ENCODE results near the gene ATP23.

Gene ATP23, protein sequence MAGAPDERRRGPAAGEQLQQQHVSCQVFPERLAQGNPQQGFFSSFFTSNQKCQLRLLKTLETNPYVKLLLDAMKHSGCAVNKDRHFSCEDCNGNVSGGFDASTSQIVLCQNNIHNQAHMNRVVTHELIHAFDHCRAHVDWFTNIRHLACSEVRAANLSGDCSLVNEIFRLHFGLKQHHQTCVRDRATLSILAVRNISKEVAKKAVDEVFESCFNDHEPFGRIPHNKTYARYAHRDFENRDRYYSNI

DNA sequence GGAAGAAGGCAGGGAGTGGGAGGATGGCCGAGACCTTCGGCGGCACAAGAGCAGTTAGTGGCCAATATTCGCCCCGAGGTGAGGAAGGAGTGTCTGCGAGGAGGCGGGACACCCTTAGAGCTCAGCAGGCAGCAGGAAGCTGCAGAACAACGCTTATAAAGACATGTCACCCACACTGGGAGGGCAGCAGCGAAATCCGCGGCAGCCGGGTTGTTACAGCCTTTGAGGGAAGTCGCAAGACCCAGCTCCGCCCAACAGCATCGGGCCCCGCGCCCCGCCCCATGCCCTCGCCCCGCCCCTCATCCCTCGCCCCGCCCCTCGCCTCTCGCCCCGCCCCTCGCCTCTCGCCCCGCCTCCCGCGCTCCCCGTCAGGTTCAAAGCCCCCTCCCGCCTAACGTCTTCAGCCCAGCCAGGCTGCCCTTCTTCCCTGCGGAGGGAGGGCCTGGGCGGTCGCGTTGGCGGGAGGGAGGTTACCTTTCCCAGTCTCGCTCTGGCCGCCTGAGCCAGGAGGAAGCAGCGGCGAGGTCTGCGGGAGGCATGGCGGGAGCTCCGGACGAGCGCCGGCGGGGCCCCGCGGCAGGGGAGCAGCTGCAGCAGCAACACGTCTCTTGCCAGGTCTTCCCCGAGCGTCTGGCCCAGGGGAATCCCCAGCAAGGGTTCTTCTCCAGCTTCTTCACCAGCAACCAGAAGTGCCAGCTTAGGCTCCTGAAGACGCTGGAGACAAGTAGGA lies at the start of gene ATP23:
ATP23 (plus strand) TSS at position 403 of the 730 bp plus-strand sequence; CDS start at position 538, 135 bp downstream.
- peak; percentile 95 for ATAC-seq
- Mint-ChIP-seq H3K36me3 (peaks cover 4% of the 10 kb centered on the region), H3K27ac (peak within 1 kb of the TSS; percentile 91), H3K4me1 (peaks cover 34% of the 10 kb centered on the region), H3K4me3 (peak within 1 kb of the TSS; percentile 79), H3K9me3 (no peaks in the 10 kb centered on the region)
- DNase-seq (ENCODE audit: low spot score in 2 of 2) = peak; percentile 78 to 94

DNA sequence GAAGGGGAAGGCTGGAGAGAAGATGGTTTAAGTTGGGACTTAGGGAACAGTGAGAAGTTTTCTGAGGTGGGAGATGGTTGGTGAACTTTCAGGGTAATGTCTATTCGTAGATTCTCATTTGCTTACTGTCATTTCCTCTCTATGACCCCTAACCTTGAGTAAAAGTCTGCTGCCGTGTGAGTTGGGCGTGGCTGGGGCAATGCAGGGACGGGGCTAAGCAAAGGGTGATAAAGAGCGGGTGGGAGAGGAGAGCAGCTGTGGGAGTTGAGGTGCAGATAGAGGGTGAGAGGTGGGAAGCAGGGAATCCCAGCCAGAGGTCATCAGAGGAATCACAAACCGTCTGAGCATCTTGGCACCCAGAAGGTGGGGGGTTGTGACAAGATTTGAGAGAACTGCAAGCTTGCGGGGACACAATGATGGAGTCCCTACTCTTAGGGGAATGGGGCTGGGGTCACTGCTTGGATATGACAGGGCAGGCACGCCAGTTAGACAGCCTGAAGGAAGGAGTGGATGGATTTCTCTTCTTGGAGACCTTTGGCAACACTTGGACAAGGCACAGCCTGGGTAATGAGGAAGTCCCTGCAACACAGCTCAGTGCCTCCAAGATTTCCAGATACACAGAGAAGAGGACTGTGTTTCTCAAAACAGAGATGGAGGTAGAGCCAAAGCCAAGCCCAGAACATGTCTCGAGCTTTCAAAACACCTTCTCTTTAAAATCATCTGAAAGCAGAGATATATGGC lies 49.0 kb upstream of the ATP23 start:
- Mint-ChIP-seq H3K9me3 (no peaks in the 10 kb centered on the region), H3K27ac (no peak overlapping the region), H3K36me3 (no peaks in the 10 kb centered on the region), H3K4me1 (peaks cover 24% of the 10 kb centered on the region), H3K4me3 (no peak overlapping the region)
- ATAC-seq (no peak), DNase-seq (ENCODE audit: low spot score in 2 of 2) (no peak)

DNA sequence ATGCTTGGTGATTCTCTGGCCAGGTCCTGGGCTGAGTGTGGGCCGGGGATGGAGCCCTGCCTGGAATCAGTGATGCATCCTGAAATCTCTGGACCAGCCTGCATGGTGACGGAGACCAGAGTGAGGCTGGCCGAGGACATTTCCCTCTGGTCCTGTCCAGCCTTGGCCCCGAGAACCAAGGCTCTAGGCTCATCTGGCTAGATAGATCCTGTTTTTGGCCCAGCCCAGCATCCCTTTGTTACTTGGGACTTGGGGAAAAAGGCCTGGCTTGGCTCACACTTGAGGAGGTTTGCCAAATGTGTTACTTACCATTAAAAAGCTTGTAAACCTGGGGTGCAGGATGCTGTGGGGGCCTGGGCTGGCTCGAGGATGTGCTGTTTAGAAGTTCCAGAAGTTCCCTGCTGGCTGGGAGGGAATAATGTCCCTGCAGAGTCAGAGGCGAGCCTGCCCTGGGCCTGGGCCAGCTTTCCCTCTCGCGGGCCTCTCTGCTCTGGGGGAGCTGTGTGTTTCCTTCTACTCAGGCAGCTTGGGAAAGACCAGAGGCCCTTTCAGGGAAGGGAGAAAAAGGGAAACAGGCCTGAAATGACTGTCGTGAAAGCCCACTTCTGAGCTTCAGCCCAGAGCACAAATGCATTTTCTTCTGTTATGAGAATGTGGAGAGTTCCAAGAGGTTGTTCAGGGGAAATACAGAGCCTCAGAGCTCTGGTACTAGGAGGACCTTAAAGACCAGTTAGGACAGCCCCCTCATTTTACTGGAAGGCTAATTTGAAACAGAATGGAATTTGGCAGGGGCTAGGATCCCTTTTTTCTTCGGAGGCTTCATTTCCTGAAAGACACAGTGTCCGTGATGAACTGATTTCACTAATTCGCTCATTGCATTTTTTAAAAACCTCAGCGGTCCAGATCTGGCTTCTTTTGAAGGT lies 47.7 kb upstream of the ATP23 start:
- H3K36me3 Mint-ChIP-seq = no peaks in the 10 kb centered on the region
- H3K9me3 Mint-ChIP-seq = no peaks in the 10 kb centered on the region
- no peak overlapping the region for H3K4me3 Mint-ChIP-seq
- H3K27ac Mint-ChIP-seq = no peak overlapping the region
- DNase-seq (ENCODE audit: low spot score in 2 of 2) (no peak), ATAC-seq (no peak)
- H3K4me1 Mint-ChIP-seq = peaks cover 31% of the 10 kb centered on the region

- no peak overlapping the region for H3K4me3 Mint-ChIP-seq
- H3K36me3 Mint-ChIP-seq = peaks cover 5% of the 10 kb centered on the region
- H3K9me3 Mint-ChIP-seq = no peaks in the 10 kb centered on the region
- peaks cover 39% of the 10 kb centered on the region for H3K4me1 Mint-ChIP-seq
- DNase-seq (ENCODE audit: low spot score in 2 of 2) = no peak
- no peak for ATAC-seq
- H3K27ac Mint-ChIP-seq = no peak overlapping the region
These were observed 46.7 kb upstream of the ATP23 start for GRCh38 chr12:57894399-57895292.

DNA sequence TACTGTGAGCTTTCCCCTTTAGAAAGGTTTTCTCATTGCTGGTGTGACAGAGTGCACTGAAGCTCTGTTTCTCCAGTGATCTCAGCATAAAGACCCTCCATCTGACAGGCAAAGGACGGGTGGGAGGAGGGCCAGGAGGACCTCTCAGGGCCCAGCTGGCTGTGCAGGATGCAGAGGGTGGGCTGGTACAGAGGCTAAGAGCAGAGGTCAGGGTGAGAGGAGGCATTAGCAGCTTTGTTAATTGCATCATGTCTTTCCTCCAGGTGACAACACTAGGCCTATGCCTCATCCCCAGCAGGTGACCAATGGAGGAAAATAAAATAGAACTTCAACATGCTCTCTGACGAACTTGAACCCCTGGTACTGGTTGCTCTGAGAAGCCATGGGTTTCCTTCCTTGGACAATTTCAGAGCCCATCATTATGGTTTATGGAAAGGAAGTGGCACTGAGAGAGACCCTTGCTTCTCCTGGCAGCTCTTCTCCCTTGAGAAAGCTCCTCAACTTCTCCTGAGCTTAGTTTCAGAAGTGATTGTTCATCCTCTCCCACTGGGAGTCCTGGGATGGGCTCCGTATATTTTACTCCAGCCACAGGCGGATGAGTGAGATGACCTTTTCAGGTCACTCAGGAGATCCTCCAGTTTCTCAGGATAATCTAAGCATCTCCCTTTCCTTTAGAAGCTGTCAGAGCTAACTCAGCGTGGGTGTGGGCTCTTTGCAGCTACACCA lies 45.8 kb upstream of the ATP23 start:
- Mint-ChIP-seq H3K4me1 (peaks cover 41% of the 10 kb centered on the region), H3K9me3 (no peaks in the 10 kb centered on the region), H3K27ac (no peak overlapping the region), H3K4me3 (no peak overlapping the region), H3K36me3 (peaks cover 5% of the 10 kb centered on the region)
- DNase-seq (ENCODE audit: low spot score in 2 of 2) = no peak
- ATAC-seq = no peak

DNA sequence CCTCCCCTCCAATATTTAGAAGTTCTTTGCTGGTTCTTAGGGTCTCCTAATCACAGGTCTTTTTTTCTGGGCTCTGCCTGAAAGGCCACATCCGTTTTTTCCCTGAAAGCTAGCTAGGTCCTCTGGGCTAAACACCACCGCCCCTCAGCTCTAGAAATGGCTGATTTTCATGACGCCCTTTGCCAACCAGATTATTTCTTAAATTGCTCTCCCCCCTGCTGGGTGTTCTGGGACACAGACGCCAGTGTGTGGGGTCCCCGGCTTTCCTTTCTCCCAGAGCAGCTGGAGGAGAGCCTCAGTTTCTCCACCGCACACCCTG lies 45.3 kb upstream of the ATP23 start:
- Mint-ChIP-seq H3K36me3 (peaks cover 5% of the 10 kb centered on the region), H3K4me1 (peaks cover 41% of the 10 kb centered on the region), H3K27ac (no peak overlapping the region), H3K9me3 (no peaks in the 10 kb centered on the region), H3K4me3 (no peak overlapping the region)
- DNase-seq (ENCODE audit: low spot score in 2 of 2) (no peak), ATAC-seq (no peak)

GRCh38 chr12:57896434-57897201 lies 44.7 kb upstream of the ATP23 start:
- DNase-seq (ENCODE audit: low spot score in 2 of 2) (no peak), ATAC-seq (no peak)
- H3K36me3 Mint-ChIP-seq = peaks cover 5% of the 10 kb centered on the region
- H3K4me3 Mint-ChIP-seq = peak overlapping the region; percentile 70
- H3K27ac Mint-ChIP-seq = peak overlapping the region; percentile 70
- peaks cover 41% of the 10 kb centered on the region for H3K4me1 Mint-ChIP-seq
- no peaks in the 10 kb centered on the region for H3K9me3 Mint-ChIP-seq

DNA sequence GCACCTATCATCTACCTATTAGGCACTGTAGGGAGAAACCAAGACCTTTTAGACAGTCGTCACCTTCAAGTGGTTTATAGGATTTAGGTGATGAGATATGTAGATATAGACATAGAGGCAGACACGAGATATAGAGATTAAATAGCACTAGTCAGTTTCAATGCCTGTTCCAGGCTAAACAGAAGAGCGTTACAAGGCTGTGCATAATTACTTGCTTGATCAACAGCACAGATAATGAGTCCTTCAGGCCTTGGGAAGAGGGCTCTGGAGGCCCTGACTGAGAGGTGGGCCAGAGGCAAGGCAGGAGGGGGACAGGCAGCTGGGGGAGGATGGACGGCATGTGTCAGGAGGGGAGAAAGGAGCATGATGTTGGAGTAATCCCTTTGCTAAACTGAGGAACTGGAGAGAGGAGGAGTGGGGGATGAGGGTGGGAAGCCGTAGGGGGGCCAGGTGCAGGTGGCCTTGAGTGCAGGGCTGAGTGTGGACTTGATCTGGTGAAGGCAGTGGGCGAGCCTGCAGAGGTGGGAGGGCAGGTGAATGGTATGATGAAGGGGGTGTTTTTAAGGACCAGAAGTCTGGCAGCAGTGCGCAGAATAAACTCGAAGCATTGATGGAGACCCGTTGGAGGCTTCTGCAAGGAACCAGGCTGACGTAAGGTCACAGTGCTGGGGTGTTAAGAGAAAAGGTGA lies 43.9 kb upstream of the ATP23 start:
- DNase-seq (ENCODE audit: low spot score in 2 of 2) (no peak), ATAC-seq (no peak)
- peak overlapping the region; percentile 70 for H3K27ac Mint-ChIP-seq
- H3K36me3 Mint-ChIP-seq = peaks cover 5% of the 10 kb centered on the region
- H3K4me1 Mint-ChIP-seq = peaks cover 41% of the 10 kb centered on the region
- peak overlapping the region; percentile 70 for H3K4me3 Mint-ChIP-seq
- H3K9me3 Mint-ChIP-seq = no peaks in the 10 kb centered on the region

DNA sequence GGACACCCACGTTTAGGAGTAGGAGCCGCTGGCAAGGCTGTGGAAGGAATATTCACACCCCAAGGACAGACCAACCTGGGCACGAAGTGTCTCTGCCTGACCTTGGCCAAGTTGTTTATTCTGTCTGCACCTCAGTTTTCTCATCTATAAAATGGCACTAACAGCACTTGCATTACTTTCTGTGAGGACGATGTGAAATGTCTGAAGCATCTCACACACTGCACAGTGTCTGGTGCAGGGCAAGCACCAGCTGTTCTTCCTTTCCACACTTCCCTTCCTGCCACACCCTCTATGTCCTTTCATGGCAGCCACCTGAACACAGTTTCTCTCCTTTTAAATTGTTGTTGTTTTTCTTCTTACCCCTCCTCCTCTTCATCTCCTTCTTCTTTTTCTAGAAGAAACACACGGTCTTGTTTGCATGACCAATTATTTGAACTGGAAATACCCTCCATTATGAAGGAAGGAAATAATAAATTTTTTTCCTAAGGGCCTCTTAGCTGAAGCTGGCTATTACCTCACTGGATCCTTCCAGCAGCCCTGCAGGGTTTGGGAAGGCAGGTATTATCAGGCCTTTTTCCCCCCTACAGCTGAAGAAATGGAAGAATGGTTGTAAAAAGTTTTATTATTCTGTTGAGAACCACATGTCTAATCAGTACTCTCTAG lies 42.9 kb upstream of the ATP23 start:
- DNase-seq (ENCODE audit: low spot score in 2 of 2) (no peak), ATAC-seq (no peak)
- no peaks in the 10 kb centered on the region for H3K9me3 Mint-ChIP-seq
- peak overlapping the region; percentile 90 for H3K27ac Mint-ChIP-seq
- peaks cover 41% of the 10 kb centered on the region for H3K4me1 Mint-ChIP-seq
- H3K36me3 Mint-ChIP-seq = peaks cover 5% of the 10 kb centered on the region
- H3K4me3 Mint-ChIP-seq = peak overlapping the region; percentile 70

GRCh38 chr12:57899010-57899662 lies 42.2 kb upstream of the ATP23 start:
- Mint-ChIP-seq H3K4me1 (peaks cover 40% of the 10 kb centered on the region), H3K36me3 (peaks cover 5% of the 10 kb centered on the region), H3K27ac (peak overlapping the region; percentile 90), H3K4me3 (peak overlapping the region; percentile 70), H3K9me3 (no peaks in the 10 kb centered on the region)
- DNase-seq (ENCODE audit: low spot score in 2 of 2) (peak; percentile 57 to 91), ATAC-seq (peak; percentile 96)

GRCh38 chr12:57902478-57902969 lies 38.8 kb upstream of the ATP23 start:
- H3K4me3 Mint-ChIP-seq = no peak overlapping the region
- H3K4me1 Mint-ChIP-seq = peaks cover 30% of the 10 kb centered on the region
- DNase-seq (ENCODE audit: low spot score in 2 of 2) = no peak
- H3K9me3 Mint-ChIP-seq = no peaks in the 10 kb centered on the region
- H3K36me3 Mint-ChIP-seq = peaks cover 5% of the 10 kb centered on the region
- ATAC-seq = no peak
- no peak overlapping the region for H3K27ac Mint-ChIP-seq

GRCh38 chr12:57904426-57904825 lies 36.9 kb upstream of the ATP23 start:
- Mint-ChIP-seq H3K9me3 (no peaks in the 10 kb centered on the region), H3K27ac (no peak overlapping the region), H3K4me1 (peaks cover 11% of the 10 kb centered on the region), H3K36me3 (no peaks in the 10 kb centered on the region), H3K4me3 (no peak overlapping the region)
- ATAC-seq (no peak), DNase-seq (ENCODE audit: low spot score in 2 of 2) (no peak)
